Vagina (tissue), 2 donors: ENCODE measurements around the gene GPR63.

ENCODE experiments used
- CTCF ChIP-seq, 3 experiments: fragments of 450-650 bp in 2 of 3; fragments of 200-600 bp in 1 of 3; sonication (generic) in 1 of 3; IDR thresholded peaks; one replicate each; pipeline ENCODE4 v1.5.1; 2017 to 2019; ENCODE audit warnings: antibody characterized with exemption in 3 of 3, mild to moderate bottlenecking in 2 of 3, moderate library complexity in 2 of 3
- POLR2AphosphoS5 ChIP-seq, 2 donors: sonication (generic); formaldehyde crosslinking; IDR thresholded peaks; one replicate each; pipeline ENCODE4 v1.9.0; 2017; ENCODE audit warnings: antibody characterized with exemption in 2 of 2, mild to moderate bottlenecking in 2 of 2, low read depth in 1 of 2; ENCODE audit not compliant: insufficient read depth in 1 of 2

DNA sequence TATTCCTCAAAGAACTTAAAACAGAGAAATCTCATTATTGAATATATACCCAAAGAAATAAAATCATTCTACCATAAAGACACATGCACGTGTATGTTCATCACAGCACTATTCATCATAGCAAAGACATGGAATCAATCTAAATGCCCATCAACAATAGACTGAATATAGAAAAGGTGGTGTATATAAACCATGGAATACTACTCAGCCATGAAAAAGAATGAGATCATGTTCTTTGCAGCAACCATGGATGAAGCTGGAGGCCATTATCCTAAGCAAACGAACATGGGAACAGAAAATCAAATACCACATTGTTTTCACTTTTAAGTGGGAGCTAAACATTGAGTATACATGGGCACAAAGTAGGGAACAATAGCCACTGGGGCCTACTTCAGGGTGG, 12.3 kb upstream of the GPR63 start:
- TF ChIP-seq CTCF (IDR thresholded peaks at IDR 0.05) (no peak), POLR2AphosphoS5 (IDR thresholded peaks at IDR 0.05; ENCODE audit: insufficient read depth in 1 of 2, low read depth in 1 of 2) (no peak)
